GM18507 (cell line): ENCODE measurements around the gene ASIC1.
A peak's percentile ranks its signal among the peaks of the same experiment; 100 is the strongest.

Source experiments
- DNase-seq: peaks from one replicate; pipeline ENCODE4 v3.0.0; 2011; ENCODE audit warnings: low read depth; ENCODE audit not compliant: insufficient read length; ENCODE audit errors: extremely low spot score
- FAIRE-seq: peaks from 2 replicates; lab custom pipeline; 2011; peaks lifted over from hg19 to GRCh38; lab: Jason Lieb, UNC

ASIC1 gene

DNA sequence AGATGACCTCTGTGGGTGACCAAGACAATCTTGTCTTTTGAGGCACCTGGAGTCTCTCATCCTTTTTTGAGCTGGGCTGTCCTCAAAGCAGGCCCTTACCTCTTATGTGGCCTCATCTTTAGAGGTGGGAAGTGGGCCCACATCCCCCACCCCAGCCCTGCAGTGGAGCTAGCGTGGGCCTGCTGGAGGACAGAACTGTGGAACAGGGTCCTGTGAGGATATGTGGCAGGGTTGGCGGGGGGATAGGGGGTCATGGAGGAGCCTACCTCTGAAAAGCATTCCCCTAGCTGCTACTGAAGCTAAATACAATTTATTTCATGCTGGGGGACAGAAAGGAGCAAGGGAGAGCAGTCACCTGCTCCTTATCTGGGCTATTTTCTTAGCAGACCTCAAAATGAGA, 46.0 kb downstream of the ASIC1 start:
- DNase-seq, result no peak
- FAIRE-seq, result no peak

DNA sequence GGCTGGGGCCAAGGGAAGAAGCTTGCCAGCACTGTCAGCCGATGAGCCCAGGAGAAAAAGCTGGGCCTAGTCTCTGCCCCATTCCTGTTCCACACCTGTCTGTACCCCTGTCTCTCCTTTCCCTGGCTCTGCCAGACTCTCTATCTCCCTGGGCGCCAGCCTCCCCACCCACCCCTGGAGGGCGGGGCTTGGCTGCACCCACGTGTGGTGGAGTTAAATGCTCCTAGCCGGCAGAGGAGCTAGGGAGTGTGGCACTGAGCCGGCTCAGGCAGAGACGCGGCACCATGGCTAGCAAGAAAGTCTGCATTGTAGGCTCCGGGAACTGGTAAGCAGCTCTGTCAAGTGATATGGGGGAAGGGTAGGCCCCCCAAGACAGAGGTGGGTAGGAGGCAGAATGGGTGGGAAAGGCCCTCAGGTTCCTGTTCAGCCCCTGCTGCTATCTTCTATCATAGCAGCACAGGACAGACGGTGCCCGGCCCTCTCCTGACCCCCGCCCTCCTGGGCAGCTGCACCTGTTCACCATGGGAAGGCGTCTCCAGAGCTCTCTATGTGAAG, 46.4 kb downstream of the ASIC1 start, which contains the start of gene GPD1:
Gene GPD1, plus strand, starts transcription at position 242 of the 555 bp plus-strand sequence. Its CDS starts 43 bp downstream, at position 285.
- DNase-seq (no peak), FAIRE-seq (no peak)

DNA sequence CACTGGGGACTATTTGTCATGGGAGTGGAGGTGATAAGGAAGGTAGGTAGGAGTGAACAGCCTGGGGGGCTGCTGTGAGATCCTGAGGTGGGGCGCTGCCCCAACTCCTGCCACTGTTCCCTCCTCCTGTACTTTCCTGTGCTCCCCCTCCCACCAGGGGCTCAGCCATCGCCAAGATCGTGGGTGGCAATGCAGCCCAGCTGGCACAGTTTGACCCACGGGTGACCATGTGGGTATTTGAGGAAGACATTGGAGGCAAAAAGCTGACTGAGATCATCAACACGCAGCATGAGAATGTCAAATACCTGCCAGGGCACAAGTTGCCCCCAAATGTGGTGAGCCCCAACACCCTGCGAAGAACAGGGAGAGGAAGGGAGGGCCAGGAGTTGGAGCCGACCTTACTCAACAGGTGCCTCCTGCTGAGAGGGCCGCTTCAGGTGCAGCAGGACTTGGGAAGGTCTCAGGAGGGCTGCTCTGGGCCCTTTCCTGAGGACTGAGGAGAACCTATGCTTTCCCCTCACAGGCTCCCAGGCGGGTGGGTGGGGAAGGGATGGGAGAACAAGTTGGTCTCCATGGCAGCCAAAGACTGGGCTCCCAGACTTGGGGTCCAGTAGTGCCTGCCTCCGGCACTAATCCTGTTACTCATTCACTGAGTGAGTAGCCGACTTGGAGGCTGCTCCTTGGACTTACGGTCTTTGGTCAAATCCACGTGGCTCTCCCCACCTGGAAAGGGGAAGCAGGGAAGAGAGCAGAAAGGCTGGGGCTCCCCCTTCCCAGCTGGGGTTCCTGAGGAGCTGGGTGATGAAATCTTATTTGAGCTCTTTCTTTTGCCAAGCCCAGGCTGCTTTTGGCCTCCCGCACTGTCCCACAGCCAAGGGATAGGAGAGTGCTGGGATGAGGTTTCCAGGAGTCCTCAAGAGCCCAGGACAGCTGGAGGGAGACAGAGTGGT, 47.3 kb downstream of the ASIC1 start:
- no peak for DNase-seq
- FAIRE-seq, result no peak

DNA sequence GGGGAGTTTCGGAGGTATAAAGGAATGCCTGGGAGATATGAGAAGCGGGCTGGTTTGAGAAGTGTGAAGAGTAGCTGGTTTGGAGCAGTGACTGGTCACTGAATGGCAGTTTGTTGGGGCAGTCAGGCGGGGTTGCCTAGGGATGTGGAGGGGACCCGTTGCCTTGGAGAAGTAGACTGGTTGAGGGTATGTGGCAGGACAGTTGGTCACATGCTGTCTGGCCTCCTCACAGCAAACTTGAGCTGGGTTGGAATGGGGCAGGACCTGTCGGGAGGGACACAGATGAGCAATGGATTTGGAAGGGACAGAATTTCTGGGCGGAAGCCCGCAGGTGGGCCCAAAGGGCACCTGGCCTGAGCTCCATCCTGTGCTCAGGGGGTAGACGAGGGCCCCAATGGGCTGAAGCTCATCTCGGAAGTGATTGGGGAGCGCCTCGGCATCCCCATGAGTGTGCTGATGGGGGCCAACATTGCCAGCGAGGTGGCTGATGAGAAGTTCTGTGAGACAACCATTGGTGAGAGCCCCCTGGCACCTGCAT, 48.6 kb downstream of the ASIC1 start:
- no peak for DNase-seq
- no peak for FAIRE-seq

DNA sequence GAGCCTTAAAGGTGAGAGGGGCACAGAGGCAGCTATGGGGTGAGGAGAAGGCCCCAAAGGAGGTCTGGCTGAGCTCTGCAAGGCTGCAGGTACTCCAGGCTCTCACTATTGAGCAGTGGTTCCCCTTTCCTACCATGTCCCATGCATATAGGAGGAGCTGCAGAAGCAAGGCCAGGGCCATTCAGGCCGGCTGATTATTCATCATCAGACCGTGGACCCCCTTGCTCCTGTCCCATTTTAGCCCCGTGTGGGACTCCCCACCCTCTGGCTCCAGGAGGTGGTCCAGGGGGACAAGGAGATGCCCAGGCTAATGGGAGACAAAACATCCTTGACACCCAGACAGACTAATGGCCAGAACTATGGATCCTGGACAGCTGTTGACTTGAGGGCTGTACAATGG, 49.5 kb downstream of the ASIC1 start:
- FAIRE-seq (no peak), DNase-seq (no peak)

DNA sequence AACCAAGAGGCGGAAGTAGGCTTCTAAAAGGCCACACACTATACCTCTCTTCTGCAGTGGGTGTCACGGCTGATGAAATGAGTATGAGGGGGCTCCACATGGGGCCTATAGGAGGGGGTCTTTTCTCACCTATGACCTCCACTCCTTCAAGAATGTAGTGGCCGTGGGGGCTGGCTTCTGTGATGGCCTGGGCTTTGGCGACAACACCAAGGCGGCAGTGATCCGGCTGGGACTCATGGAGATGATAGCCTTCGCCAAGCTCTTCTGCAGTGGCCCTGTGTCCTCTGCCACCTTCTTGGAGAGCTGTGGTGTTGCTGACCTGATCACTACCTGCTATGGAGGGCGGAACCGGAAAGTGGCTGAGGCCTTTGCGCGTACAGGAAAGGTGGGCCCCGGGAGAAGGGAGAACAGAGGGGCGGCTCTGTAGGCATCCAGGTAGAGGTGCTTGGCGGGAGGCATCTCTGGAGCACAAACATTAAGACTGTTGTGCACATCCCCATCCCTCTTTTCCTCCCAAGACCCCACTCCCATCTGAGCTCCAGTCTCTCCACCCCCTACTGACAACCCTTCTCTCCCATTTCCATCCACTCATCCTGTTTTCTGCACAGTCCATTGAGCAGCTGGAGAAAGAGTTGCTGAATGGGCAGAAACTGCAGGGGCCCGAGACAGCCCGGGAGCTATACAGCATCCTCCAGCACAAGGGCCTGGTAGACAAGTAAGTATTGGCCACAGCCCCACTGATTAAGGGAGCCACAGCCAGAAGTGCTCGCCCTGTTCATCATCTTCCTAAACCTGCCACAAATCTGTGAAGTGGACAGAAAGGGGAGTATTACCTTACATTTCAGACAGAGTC, 50.2 kb downstream of the ASIC1 start:
- no peak for FAIRE-seq

DNA sequence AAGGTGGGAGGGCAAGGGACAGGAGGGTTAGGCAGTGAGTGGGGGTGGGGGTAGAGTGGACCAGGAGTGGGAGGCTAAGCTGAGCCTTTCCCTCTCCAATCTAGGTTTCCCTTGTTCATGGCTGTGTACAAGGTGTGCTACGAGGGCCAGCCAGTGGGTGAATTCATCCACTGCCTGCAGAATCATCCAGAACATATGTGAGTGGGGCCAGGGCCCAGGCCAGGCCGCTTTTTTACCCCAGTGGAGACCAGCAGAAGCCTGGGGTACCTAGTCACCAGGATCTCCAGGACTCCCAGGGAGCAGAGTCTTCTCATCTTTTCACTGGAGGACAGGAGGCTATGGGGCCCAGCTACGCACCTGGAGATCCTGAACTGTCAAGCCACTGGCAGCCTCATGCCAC, 51.9 kb downstream of the ASIC1 start:
- FAIRE-seq (no peak), DNase-seq (no peak)

More for the DNA sequence above, 50.2 kb downstream of the ASIC1 start:
- no peak for DNase-seq

DNA sequence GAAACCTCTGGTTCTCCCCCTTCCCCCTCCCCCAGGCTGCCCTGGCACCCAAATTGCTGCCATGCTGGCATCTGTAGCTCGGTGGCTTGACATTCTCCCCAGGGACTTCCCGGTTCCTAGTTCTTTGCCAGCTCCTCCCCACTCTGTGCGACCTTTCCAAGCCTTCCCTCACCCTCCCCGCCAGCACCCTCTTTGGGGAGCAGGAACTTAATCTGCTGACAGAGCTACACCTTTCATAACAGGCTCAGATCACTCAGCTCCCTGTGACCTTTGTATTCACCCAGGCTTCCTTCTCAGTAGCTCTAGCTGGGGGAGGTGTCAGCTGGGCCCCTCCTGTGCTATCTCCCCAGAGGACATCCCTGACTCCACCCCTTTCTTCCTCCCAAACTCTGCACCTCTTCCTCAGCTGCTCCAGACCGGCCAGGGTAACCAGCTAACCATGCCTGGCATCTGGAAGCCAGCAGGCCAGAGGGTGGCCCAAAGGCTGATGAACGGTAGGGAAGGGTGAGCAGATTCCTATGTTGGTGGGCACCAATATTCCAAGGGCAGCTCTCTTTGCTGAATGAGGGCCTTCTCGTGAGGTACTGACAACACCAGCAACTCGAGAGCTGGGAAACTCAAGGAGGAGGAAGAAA, 52.8 kb downstream of the ASIC1 start:
- DNase-seq, result no peak
- peak; percentile 87 for FAIRE-seq

DNA sequence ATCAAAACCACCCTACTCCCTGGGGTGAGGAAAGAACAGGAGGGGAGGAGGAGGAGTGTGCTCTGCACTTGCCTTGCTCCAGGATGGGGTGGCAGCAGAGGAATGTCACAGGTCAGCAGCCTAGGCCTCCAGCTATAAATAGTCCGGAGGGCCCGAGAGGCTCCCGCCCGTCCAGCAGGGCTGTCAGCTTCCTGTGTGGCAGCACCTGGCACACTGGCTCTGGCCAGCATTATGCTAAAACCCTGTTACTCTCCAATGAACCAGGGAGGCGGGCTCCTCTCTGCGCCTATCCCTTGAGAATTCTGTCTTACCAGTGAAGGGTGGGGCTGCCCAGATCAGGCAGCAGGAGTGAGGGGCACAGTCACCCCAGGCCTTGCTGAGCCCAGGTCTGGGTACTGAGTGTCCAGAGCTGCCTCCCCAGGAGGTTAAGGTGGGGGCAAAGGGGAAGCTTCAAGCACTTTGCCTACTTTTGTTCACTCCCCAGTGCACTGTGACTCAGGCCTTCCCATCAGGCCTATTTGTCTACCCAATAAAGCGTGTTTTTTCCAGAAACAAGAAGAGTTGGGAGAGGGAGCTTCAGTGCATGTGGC, 53.5 kb downstream of the ASIC1 start:
- DNase-seq, result no peak
- FAIRE-seq, result peak; percentile 63

DNA sequence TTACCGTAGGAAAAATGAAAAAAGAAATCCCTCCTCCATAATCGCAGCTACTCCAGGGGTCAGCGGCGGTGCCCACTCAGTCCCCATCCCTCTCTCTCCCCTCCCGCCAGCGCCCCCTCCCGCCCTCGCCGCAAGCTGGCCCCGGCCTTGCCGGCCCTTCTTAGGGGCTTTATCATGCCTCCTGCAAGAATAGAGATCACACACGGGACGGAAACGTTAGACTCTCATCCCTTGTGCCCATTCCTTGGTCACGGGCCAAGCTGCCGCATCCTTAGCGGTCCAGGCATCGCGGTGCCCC, 53.9 kb downstream of the ASIC1 start:
- FAIRE-seq (no peak), DNase-seq (no peak)

DNA sequence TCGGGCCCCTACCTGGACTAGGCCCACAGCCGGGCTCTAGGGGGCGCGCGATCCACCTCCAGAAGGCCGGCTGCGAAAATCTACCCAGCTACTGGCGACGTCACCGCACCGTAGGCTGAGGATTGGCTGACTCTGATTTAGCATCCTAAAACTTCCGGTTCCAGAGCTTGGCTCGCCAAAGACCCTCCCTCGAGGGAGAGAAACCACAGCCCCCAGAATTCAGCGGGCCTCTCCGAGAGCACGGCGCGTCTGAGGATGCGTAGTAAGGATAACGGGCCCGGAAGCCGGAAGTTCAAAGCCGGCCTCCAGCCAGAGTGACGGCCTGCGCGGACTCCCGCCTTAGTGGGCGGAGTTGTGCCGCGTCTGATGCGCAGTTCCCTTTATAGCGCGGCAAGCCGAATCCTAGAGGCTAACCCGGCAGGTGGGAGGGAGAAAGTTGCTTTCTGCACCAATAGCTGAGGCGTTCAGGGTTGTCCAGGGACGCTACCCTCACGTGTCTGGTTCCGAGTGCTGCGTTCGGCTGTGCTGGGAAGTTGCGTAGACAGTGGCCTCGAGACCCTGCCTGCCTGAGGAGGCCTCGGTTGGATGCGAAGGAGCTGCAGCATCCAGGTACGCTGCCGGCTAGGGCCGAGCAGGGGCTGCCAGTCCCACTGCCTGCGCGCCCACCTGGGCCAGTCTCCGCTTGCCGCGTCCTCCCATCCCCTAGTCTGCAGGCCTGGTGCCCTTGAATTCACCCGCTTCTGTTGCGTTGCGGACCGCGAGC, 54.5 kb downstream of the ASIC1 start, which contains the start of gene COX14:
Gene COX14, plus strand, starts transcription at position 544 of the 763 bp plus-strand sequence. CDS start 7,808 bp downstream, outside the sequence.
- peak; percentile 94 for DNase-seq
- FAIRE-seq, result peak; percentile 100

DNA sequence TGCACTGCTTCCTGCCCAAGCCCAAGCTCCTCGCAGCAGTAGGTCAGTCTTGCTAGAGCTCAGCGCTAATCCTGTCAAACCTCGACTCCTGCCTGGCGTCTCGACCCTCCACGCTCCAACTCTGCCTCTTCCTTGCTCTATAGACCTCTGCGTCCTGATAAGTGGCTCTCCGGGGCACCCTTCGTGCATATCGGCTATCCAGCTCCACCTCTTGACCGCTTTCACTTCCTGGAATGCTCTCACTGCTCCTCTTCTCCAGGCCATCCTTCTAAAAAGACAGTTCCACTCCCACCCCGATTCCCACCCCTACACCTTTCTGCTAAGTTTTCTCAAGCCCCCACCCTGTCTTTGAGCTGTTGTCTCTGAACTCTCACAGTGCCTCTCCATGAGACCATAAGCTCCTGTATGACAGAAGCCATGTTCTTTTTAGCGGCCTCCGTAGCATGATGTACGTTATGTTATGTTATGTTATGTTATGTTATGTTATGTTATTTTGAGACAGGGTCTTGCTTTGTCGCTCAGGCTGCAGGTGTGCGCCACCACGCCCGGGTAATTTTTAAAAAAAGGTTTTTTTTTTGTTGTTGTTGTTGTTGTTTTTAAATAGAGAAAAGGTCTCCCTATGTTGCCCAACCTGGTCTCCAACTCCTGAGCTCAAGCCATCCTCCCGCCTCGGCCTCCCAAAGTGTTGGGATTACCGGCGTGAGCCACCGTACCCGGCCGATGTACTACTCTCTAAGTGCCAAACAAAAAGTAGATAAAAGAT, 55.2 kb downstream of the ASIC1 start:
- DNase-seq (no peak), FAIRE-seq (peak; percentile 55)

DNA sequence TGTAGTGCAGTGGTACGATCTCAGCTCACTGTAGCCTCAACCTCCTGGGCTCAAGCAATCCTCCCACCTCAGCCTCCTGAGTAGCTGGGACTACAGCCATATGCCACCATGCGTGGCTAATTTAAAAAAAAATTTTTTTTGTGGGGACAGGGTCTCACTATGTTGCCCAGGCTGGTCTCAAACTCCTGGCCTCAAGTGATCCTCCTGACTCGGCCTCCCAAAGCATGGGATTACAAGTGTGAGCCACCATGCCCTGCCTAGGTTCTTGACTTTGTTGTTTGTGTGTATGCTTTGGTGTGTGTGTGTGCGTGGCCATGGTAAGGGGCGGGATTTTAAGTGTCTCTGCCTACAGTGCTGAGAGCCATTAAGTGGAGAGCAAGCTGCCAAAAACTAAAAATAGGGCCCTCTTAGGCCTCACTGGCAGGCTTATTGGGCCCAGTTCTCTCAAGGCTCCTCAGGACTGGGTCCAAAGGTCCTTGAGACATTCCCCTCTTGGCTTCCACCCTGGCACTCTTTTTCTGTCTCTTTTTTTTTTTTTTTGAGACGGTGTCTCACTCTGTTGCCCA, 59.7 kb downstream of the ASIC1 start:
- FAIRE-seq (no peak), DNase-seq (no peak)

DNA sequence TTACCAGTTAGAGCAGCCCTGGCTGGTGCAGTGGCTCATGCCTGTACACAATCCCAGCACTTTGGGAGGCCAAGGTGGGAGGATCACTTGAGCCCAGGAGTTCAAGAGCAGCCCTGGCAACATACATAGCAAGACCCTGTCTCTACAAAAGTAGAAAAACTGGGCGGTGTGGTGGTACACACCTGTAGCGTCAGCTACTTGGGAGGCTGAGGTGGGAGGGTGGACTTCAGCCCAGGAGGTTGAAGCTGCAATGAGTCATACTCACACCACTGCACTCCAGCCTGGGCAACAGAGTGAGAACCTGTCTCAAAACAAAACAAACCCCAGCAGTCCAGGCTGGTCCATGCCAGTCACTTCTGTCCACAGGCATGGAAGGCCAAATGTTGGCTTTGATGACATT, 62.0 kb downstream of the ASIC1 start:
- FAIRE-seq, result no peak
- DNase-seq, result no peak

DNA sequence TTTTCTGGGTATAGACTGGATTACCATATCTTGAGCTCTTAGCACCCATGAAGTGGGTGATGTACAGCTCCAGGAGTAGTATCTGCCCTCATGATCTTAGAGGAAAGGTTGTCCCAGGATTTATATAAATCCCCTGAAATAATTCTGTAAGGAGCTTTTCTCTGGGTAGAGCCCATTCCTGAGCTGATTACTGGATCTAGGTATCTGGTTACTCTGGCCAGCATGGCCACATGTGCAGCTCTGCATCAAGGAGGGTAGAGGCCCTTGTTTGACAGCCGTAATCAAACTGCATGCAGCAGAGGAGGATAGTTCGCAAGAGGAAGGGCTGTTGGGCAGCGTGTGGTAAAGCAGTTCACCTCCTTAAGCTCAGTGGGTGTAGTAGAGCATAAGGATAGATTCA, 63.1 kb downstream of the ASIC1 start:
- no peak for FAIRE-seq
- no peak for DNase-seq

DNA sequence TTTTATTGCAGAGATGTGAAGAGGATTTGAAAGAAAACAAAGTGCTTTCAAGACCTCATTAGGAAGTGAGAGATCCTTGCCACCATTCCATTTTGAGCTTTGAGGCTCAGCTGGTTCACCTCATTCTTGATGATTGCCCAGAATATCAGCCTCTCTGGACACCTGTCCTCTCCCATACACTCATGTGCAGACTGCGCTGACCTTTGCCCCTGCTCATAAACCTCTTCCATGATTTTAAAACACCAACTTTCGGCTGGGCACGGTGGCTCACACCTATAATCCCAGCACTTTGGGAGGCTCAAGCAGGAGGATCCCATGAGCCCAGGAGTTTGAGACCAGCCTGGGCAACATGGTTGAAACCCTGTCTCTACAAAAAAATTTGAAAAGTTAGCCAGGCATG, 63.6 kb downstream of the ASIC1 start:
- DNase-seq (no peak), FAIRE-seq (no peak)

DNA sequence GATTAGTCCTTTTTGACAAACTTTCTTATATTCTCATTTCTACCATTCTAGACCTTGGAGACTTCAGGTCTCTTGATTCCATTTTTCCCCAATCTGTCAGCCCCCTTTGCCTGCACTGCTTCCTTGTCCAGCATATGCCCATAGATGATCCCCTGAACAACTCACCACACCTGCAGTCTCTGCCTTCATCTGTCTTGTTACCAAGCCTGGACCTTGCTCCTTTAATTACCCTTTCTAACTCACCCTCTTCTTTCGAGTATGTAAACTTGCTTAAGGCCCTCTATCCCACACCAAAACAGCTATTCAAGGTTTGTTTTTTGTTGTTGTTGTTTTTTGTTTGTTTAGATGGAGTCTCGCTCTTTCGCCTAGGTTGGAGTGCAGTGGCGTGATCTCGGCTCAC, 64.2 kb downstream of the ASIC1 start:
- FAIRE-seq (no peak), DNase-seq (no peak)
